ENCODE measurements around the gene DNM2.

DNA sequence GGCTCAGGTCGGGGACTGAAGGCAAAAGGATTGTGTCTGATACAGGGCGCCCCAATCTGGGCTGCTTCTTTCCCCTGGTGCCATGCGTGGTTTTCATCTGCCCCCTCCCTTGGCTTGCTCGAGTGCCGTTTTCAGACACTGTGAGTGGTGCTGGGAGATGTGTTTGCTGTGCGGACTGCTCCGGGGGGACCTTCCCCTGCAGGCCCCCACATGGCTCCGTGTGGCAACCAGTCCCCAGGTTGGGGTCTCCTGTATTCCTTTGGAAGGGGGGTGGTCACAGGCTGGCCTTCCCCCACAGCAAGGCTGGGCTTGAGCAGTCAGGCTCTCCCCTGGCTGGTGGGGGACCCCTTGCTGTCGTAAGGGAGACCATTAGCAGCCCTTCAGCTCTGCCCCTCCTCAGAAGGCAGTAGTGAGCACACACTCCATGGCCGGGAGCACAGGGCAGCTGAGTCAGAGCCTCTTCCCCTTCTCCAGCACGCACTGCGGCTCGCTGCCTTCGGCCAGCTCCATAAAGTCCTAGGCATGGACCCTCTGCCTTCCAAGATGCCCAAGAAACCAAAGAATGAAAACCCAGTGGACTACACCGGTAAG, 37.2 kb upstream of the DNM2 start:
- TF ChIP-seq, protein P1, sequence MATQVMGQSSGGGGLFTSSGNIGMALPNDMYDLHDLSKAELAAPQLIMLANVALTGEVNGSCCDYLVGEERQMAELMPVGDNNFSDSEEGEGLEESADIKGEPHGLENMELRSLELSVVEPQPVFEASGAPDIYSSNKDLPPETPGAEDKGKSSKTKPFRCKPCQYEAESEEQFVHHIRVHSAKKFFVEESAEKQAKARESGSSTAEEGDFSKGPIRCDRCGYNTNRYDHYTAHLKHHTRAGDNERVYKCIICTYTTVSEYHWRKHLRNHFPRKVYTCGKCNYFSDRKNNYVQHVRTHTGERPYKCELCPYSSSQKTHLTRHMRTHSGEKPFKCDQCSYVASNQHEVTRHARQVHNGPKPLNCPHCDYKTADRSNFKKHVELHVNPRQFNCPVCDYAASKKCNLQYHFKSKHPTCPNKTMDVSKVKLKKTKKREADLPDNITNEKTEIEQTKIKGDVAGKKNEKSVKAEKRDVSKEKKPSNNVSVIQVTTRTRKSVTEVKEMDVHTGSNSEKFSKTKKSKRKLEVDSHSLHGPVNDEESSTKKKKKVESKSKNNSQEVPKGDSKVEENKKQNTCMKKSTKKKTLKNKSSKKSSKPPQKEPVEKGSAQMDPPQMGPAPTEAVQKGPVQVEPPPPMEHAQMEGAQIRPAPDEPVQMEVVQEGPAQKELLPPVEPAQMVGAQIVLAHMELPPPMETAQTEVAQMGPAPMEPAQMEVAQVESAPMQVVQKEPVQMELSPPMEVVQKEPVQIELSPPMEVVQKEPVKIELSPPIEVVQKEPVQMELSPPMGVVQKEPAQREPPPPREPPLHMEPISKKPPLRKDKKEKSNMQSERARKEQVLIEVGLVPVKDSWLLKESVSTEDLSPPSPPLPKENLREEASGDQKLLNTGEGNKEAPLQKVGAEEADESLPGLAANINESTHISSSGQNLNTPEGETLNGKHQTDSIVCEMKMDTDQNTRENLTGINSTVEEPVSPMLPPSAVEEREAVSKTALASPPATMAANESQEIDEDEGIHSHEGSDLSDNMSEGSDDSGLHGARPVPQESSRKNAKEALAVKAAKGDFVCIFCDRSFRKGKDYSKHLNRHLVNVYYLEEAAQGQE (IDR thresholded peaks at IDR 0.05; ENCODE audit: insufficient replicate concordance, low read depth), result no peak
- TF ChIP-seq, protein P2, sequence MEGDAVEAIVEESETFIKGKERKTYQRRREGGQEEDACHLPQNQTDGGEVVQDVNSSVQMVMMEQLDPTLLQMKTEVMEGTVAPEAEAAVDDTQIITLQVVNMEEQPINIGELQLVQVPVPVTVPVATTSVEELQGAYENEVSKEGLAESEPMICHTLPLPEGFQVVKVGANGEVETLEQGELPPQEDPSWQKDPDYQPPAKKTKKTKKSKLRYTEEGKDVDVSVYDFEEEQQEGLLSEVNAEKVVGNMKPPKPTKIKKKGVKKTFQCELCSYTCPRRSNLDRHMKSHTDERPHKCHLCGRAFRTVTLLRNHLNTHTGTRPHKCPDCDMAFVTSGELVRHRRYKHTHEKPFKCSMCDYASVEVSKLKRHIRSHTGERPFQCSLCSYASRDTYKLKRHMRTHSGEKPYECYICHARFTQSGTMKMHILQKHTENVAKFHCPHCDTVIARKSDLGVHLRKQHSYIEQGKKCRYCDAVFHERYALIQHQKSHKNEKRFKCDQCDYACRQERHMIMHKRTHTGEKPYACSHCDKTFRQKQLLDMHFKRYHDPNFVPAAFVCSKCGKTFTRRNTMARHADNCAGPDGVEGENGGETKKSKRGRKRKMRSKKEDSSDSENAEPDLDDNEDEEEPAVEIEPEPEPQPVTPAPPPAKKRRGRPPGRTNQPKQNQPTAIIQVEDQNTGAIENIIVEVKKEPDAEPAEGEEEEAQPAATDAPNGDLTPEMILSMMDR (IDR thresholded peaks at IDR 0.05; ENCODE audit: insufficient read depth, low read length), result no peak
- no peak for TF ChIP-seq GABPA (IDR thresholded peaks at IDR 0.05; ENCODE audit: low read depth)
